Sigmoid colon (tissue), 7 donors: ENCODE results near the gene TOP3A. TPM values are rescaled to one million over a fixed set of nuclear protein-coding genes. Genes with fewer than 3 reads are reported as not detected.

Experiments
- DNase-seq: peaks from one replicate; pipeline ENCODE4 v3.0.0-alpha.2; 2019
- H3K27ac ChIP-seq, 4 donors: fragments of 200-600 bp; sonication (generic); one replicate each; pipeline ENCODE4 v1.5.1; 2016 to 2019; ENCODE audit warnings: mild to moderate bottlenecking in 1 of 4
- H3K27me3 ChIP-seq, 3 donors: fragments of 200-600 bp; sonication (generic); one replicate each; pipeline ENCODE4 v1.5.1; 2019; ENCODE audit warnings: mild to moderate bottlenecking in 1 of 3
- H3K36me3 ChIP-seq, 4 donors: fragments of 200-600 bp; sonication (generic); one replicate each; pipeline ENCODE4 v1.5.1; 2016 to 2019
- H3K4me1 ChIP-seq, 4 donors: fragments of 200-600 bp; sonication (generic); one replicate each; pipeline ENCODE4 v1.5.1; 2017 to 2019
- H3K4me3 ChIP-seq, 4 donors: fragments of 200-600 bp; sonication (generic); one replicate each; pipeline ENCODE4 v1.5.1; 2017 to 2019; ENCODE audit warnings: mild to moderate bottlenecking in 2 of 4, moderate library complexity in 1 of 4
- H3K9me3 ChIP-seq, 4 donors: fragments of 200-600 bp in 3 of 4; sonication (generic) in 3 of 4; one replicate each; pipeline versions ENCODE4 v1.5.1 to v1.6.1; 2013 to 2019
- EP300 ChIP-seq, 4 donors: sonication (generic); formaldehyde crosslinking; IDR thresholded peaks; one replicate each; pipeline ENCODE4 v1.6.1; 2017; ENCODE audit warnings: antibody characterized with exemption in 4 of 4
- POLR2A ChIP-seq, 2 donors: fragments of 450-650 bp; IDR thresholded peaks; one replicate each; pipeline ENCODE4 v1.6.1; 2016; ENCODE audit warnings: antibody characterized with exemption in 2 of 2, mild to moderate bottlenecking in 2 of 2, moderate library complexity in 2 of 2
- POLR2AphosphoS5 ChIP-seq, 4 donors: sonication (generic); formaldehyde crosslinking; IDR thresholded peaks; one replicate each; pipeline ENCODE4 v1.6.1; 2017; ENCODE audit warnings: antibody characterized with exemption in 4 of 4
- WGBS, 2 donors: extraction: QIAGEN DNeasy Blood & Tissue Kit; methylation state at CpG; one replicate each; pipeline ENCODE4 v1.1.7; 2013; 5-methylcytosine and 5-hydroxymethylcytosine counted together
- intact Hi-C: fragments of 100-400 bp; cut with DNase I; formaldehyde crosslinking; loops from one replicate; pipeline ENCODE4 v1.15.1; 2023
- polyA plus RNA-seq, 3 donors: library from polyadenylated mRNA; stranded (reverse); fragments of 200-250 nt; gene quantifications; one replicate each; pipeline ENCODE4 v1.2.3, GENCODE V29; 2013
- total RNA-seq, 4 donors: library from RNA; depleted of rRNA; stranded (reverse); fragments of >200 nt; gene quantifications; one replicate each; pipeline ENCODE4 v1.1.0, GENCODE V29; 2016
- TF ChIP-seq, protein P1 (sequence below), 4 experiments: fragments of 450-650 bp in 3 of 4; fragments of 200-600 bp in 1 of 4; IDR thresholded peaks; one replicate each; pipeline ENCODE4 v1.5.1; 2016 to 2019; ENCODE audit warnings: antibody characterized with exemption in 4 of 4, mild to moderate bottlenecking in 3 of 4, moderate library complexity in 2 of 4
- donor health status: healthy with polysubstance abuse.
- donor health status: Bipolar disorder and iron deficiency.
- donor health status: healthy.

TOP3A gene
- total and polyA plus RNA-seq, 7 donors: 5.4 to 42.4 (median 22.1) TPM

DNA sequence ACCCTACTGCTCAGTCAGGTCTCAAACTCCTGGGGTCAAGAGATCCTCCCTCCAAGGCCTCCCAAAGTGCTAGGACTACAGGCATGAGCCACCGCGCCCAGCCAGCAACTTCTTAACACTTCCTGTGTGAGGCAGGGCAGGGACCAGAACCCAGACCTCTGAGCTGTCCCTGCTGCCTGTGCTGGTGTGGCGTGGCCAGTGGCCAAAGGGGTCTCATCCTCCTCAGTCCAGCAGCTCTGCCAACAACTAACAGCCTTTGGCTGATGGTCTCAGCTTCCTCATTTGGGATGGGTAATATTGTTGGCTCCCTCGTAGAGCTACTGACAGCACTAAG lies 90.8 kb downstream of the TOP3A start:
- Histone ChIP-seq H3K27ac (peak overlapping the region in 3 of 4 donors; percentile 54 to 70 (median 69)), H3K27me3 (no peaks in the 10 kb centered on the region), H3K36me3 (no peaks in the 10 kb centered on the region), H3K4me1 (peaks cover 0 to 26% (median 20%) of the 10 kb centered on the region in 4 donors), H3K4me3 (no peak overlapping the region), H3K9me3 (no peaks in the 10 kb centered on the region)
- DNase-seq: no peak
- intact Hi-C loops: loop anchor here (2.0 kb wide), 2 partner anchors 37 to 41 kb away; partner anchors contain the start of genes ALKBH5 and MIEF2
- no peak for TF ChIP-seq EP300 (IDR thresholded peaks at IDR 0.05)
- TF ChIP-seq POLR2AphosphoS5 (IDR thresholded peaks at IDR 0.05): no peak
- TF ChIP-seq POLR2A (IDR thresholded peaks at IDR 0.05): no peak
- TF ChIP-seq, protein P1, sequence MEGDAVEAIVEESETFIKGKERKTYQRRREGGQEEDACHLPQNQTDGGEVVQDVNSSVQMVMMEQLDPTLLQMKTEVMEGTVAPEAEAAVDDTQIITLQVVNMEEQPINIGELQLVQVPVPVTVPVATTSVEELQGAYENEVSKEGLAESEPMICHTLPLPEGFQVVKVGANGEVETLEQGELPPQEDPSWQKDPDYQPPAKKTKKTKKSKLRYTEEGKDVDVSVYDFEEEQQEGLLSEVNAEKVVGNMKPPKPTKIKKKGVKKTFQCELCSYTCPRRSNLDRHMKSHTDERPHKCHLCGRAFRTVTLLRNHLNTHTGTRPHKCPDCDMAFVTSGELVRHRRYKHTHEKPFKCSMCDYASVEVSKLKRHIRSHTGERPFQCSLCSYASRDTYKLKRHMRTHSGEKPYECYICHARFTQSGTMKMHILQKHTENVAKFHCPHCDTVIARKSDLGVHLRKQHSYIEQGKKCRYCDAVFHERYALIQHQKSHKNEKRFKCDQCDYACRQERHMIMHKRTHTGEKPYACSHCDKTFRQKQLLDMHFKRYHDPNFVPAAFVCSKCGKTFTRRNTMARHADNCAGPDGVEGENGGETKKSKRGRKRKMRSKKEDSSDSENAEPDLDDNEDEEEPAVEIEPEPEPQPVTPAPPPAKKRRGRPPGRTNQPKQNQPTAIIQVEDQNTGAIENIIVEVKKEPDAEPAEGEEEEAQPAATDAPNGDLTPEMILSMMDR (IDR thresholded peaks at IDR 0.05): no peak
- 90 to 92% methylated on average over 4 of the region's 4 CpGs for WGBS, 2 donors

Other genes starting within 250 kb of the TOP3A start
- 10 to 100 TPM; 25.2 to 36.0 (median 34.4) TPM for gene DRG2, start 227.0 kb downstream of the TOP3A start, total RNA-seq
- 10 to 100 TPM; 25.0 to 37.3 (median 27.6) TPM for gene DRG2, start 227.0 kb downstream of the TOP3A start, polyA plus RNA-seq
- 1 to 10 TPM in 2 of 4 donors, under 1 TPM in 2; 0.68 to 3.6 (median 1.3) TPM for gene MYO15A, start 206.2 kb downstream of the TOP3A start, total RNA-seq
- under 1 TPM in 2 of 3 donors, not detected in 1; 0.60 to 0.73 TPM for gene MYO15A, start 206.2 kb downstream of the TOP3A start, polyA plus RNA-seq
- 100 to 1,000 TPM; 100 to 109 (median 104) TPM for gene ALKBH5, start 131.2 kb downstream of the TOP3A start, total RNA-seq
- 10 to 100 TPM; 36.6 to 46.7 (median 40.0) TPM for gene ALKBH5, start 131.2 kb downstream of the TOP3A start, polyA plus RNA-seq
- 10 to 100 TPM; 16.8 to 25.2 (median 17.2) TPM for gene LLGL1, start 89.4 kb downstream of the TOP3A start, total RNA-seq
- 10 to 100 TPM in 1 of 3 donors, 1 to 10 TPM in 2; 2.8 to 11.2 (median 4.2) TPM for gene LLGL1, start 89.4 kb downstream of the TOP3A start, polyA plus RNA-seq
- gene FLII, start 56.3 kb downstream of the TOP3A start, total RNA-seq: 100 to 1,000 TPM; 222 to 422 (median 236) TPM
- gene FLII, start 56.3 kb downstream of the TOP3A start, polyA plus RNA-seq: 100 to 1,000 TPM; 115 to 208 (median 136) TPM
- 10 to 100 TPM in 3 of 4 donors, 1 to 10 TPM in 1; 8.7 to 14.4 (median 11.7) TPM for gene MIEF2, start 54.3 kb downstream of the TOP3A start, total RNA-seq
- gene MIEF2, start 54.3 kb downstream of the TOP3A start, polyA plus RNA-seq: 10 to 100 TPM in 2 of 3 donors, 1 to 10 TPM in 1; 3.7 to 11.4 (median 11.1) TPM
- gene SMCR8, start 299 bp upstream of the TOP3A start, total RNA-seq: 10 to 100 TPM in 3 of 4 donors, 1 to 10 TPM in 1; 9.3 to 12.2 (median 10.6) TPM
- 10 to 100 TPM in 1 of 3 donors, 1 to 10 TPM in 2; 4.2 to 16.6 (median 6.7) TPM for gene SMCR8, start 299 bp upstream of the TOP3A start, polyA plus RNA-seq
- 10 to 100 TPM; 21.9 to 34.2 (median 26.9) TPM for gene SHMT1, start 48.6 kb upstream of the TOP3A start, total RNA-seq
- gene SHMT1, start 48.6 kb upstream of the TOP3A start, polyA plus RNA-seq: 10 to 100 TPM; 16.2 to 34.8 (median 24.7) TPM
- not detected for gene EVPLL, start 62.8 kb upstream of the TOP3A start, total RNA-seq
- gene EVPLL, start 62.8 kb upstream of the TOP3A start, polyA plus RNA-seq: under 1 TPM in 2 of 3 donors, not detected in 1; 0.28 to 0.60 TPM
- under 1 TPM in 1 of 4 donors, not detected in 3; 0.83 TPM for gene LGALS9C, start 161.8 kb upstream of the TOP3A start, total RNA-seq
- 100 to 1,000 TPM in 1 of 3 donors, 10 to 100 TPM in 2; 29.6 to 105 (median 38.6) TPM for gene LGALS9C, start 161.8 kb upstream of the TOP3A start, polyA plus RNA-seq